ENCODE data around the gene TGFBR3. TPM values are rescaled to one million over a fixed set of nuclear protein-coding genes. Genes with fewer than 3 reads are reported as not detected.

TGFBR3 gene
- total and polyA plus RNA-seq, 8 donors, result 4.2 to 689 (median 71.5) TPM

- H3K4me1 ChIP-seq, result peaks cover 8 to 75% (median 39%) of the 10 kb centered on the region in 4 donors
- H3K27me3 ChIP-seq, result no peaks in the 10 kb centered on the region
- 64 to 82% (median 79%) methylated on average over 12 of the region's 12 CpGs for WGBS, 5 donors
- intact Hi-C loops (cut with DNase I; ENCODE audit: low total_unique reads), result no loop called here
- no peak overlapping the region for H3K4me3 ChIP-seq
- peak in 1 of 2 donors; percentile 58 for DNase-seq
- H3K36me3 ChIP-seq, result no peaks in the 10 kb centered on the region
- no peaks in the 10 kb centered on the region for H3K9me3 ChIP-seq
- TF ChIP-seq POLR2AphosphoS5 (IDR thresholded peaks at IDR 0.05) (peak in 2 of 3 donors; percentile 61 to 66), CTCF (IDR thresholded peaks at IDR 0.05) (no peak), EP300 (IDR thresholded peaks at IDR 0.05) (no peak), POLR2A (IDR thresholded peaks at IDR 0.05) (no peak)
- peak overlapping the region in 4 of 5 donors; percentile 38 to 73 (median 71) for H3K27ac ChIP-seq
Measured at GRCh38 chr1:91754816-91755580, 131.0 kb downstream of the TGFBR3 start.

- Histone ChIP-seq H3K27me3 (no peaks in the 10 kb centered on the region), H3K4me1 (peaks cover 8 to 76% (median 39%) of the 10 kb centered on the region in 4 donors), H3K36me3 (no peaks in the 10 kb centered on the region), H3K9me3 (no peaks in the 10 kb centered on the region), H3K4me3 (no peak overlapping the region), H3K27ac (peak overlapping the region in 4 of 5 donors; percentile 38 to 73 (median 71))
- WGBS, 5 donors, result 48 to 72% (median 61%) methylated on average over 3 of the region's 3 CpGs
- no peak for TF ChIP-seq CTCF (IDR thresholded peaks at IDR 0.05)
- no peak for TF ChIP-seq POLR2A (IDR thresholded peaks at IDR 0.05)
- no peak for TF ChIP-seq EP300 (IDR thresholded peaks at IDR 0.05)
- no peak for TF ChIP-seq POLR2AphosphoS5 (IDR thresholded peaks at IDR 0.05)
- intact Hi-C loops (cut with DNase I; ENCODE audit: low total_unique reads), result no loop called here
- DNase-seq, result no peak
Measured at GRCh38 chr1:91754348-91754747, 131.6 kb downstream of the TGFBR3 start.

- Histone ChIP-seq H3K27me3 (no peaks in the 10 kb centered on the region), H3K27ac (peak overlapping the region in 4 of 5 donors; percentile 38 to 73 (median 71)), H3K9me3 (no peaks in the 10 kb centered on the region), H3K4me3 (no peak overlapping the region), H3K36me3 (no peaks in the 10 kb centered on the region), H3K4me1 (peaks cover 8 to 78% (median 38%) of the 10 kb centered on the region in 4 donors)
- intact Hi-C loops (cut with DNase I; ENCODE audit: low total_unique reads), result no loop called here
- WGBS, 5 donors, result 56 to 91% (median 86%) methylated on average over 3 of the region's 3 CpGs
- no peak for DNase-seq
- no peak for TF ChIP-seq POLR2A (IDR thresholded peaks at IDR 0.05)
- TF ChIP-seq EP300 (IDR thresholded peaks at IDR 0.05), result no peak
Measured at GRCh38 chr1:91753878-91754277, 132.1 kb downstream of the TGFBR3 start.

- peaks cover 8 to 65% (median 32%) of the 10 kb centered on the region in 4 donors for H3K4me1 ChIP-seq
- H3K27ac ChIP-seq, result peak overlapping the region in 3 of 5 donors; percentile 68 to 78 (median 72)
- H3K9me3 ChIP-seq, result no peaks in the 10 kb centered on the region
- no peak for TF ChIP-seq POLR2AphosphoS5 (IDR thresholded peaks at IDR 0.05)
- TF ChIP-seq POLR2A (IDR thresholded peaks at IDR 0.05), result no peak
- no peak for TF ChIP-seq EP300 (IDR thresholded peaks at IDR 0.05)
- no peak for TF ChIP-seq CTCF (IDR thresholded peaks at IDR 0.05)
- no peak overlapping the region for H3K4me3 ChIP-seq
- no peaks in the 10 kb centered on the region for H3K36me3 ChIP-seq
- no peaks in the 10 kb centered on the region for H3K27me3 ChIP-seq
- DNase-seq, result no peak
- intact Hi-C loops (cut with DNase I; ENCODE audit: low total_unique reads), result no loop called here
- 58 to 72% (median 71%) methylated on average over 2 of the region's 2 CpGs for WGBS, 5 donors
Measured at GRCh38 chr1:91752324-91752723, 133.6 kb downstream of the TGFBR3 start.

- DNase-seq, result peak in 1 of 2 donors; percentile 67
- peaks cover 0 to 4% (median 0%) of the 10 kb centered on the region in 4 donors for H3K9me3 ChIP-seq
Measured at GRCh38 chr1:91751275-91751674, 134.7 kb downstream of the TGFBR3 start.

More at GRCh38 chr1:91751275-91751674, 134.7 kb downstream of the TGFBR3 start:
- WGBS, 5 donors, result 15 to 45% (median 29%) methylated on average over 3 of the region's 3 CpGs
- intact Hi-C loops (cut with DNase I; ENCODE audit: low total_unique reads), result no loop called here
- Histone ChIP-seq H3K4me1 (peaks cover 8 to 66% (median 34%) of the 10 kb centered on the region in 4 donors), H3K27ac (peak overlapping the region in 4 of 5 donors; percentile 26 to 78 (median 70)), H3K4me3 (no peak overlapping the region), H3K36me3 (no peaks in the 10 kb centered on the region), H3K27me3 (no peaks in the 10 kb centered on the region)
- TF ChIP-seq POLR2AphosphoS5 (IDR thresholded peaks at IDR 0.05), result peak; percentile 53 to 71 (median 68)
- TF ChIP-seq EP300 (IDR thresholded peaks at IDR 0.05), result no peak

Data from stomach (tissue), 9 donors.